ENCODE data around the gene FERMT2. TPM values are rescaled to one million over a fixed set of nuclear protein-coding genes. Genes with fewer than 3 reads are reported as not detected.

FERMT2 gene
- polyA plus RNA-seq, 1 donor from 2014 or later: not detected

- Mint-ChIP-seq H3K36me3 (peaks cover 4% of the 10 kb centered on the region), H3K4me1 (peaks cover 11 to 20% (median 14%) of the 10 kb centered on the region in 3 donors), H3K4me3 (peak overlapping the region; percentile 40 to 92 (median 72)), H3K9me3 (no peaks in the 10 kb centered on the region), H3K27ac (peak overlapping the region in 1 of 3 donors; percentile 82), H3K27me3 (peaks cover 40% of the 10 kb centered on the region)
Measured at GRCh38 chr14:52951681-52952554, 1.1 kb upstream of the FERMT2 start.

GRCh38 chr14:52950410-52950897, 396 bp downstream of the FERMT2 start:
- Mint-ChIP-seq H3K9me3 (no peaks in the 10 kb centered on the region), H3K27ac (no peak overlapping the region), H3K4me3 (peak overlapping the region; percentile 39 to 95 (median 82)), H3K27me3 (peaks cover 44% of the 10 kb centered on the region), H3K36me3 (peaks cover 4% of the 10 kb centered on the region), H3K4me1 (peaks cover 11 to 20% (median 14%) of the 10 kb centered on the region in 3 donors)

- peak overlapping the region in 2 of 3 donors; percentile 9 to 59 for H3K27ac Mint-ChIP-seq
Measured at GRCh38 chr14:52949711-52950409, 990 bp downstream of the FERMT2 start.

GRCh38 chr14:52949249-52949648, 1.6 kb downstream of the FERMT2 start:
- peaks cover 42% of the 10 kb centered on the region for H3K27me3 Mint-ChIP-seq

More at GRCh38 chr14:52949711-52950409, 990 bp downstream of the FERMT2 start:
- H3K9me3 Mint-ChIP-seq: no peaks in the 10 kb centered on the region
- H3K27me3 Mint-ChIP-seq: peaks cover 44% of the 10 kb centered on the region
- peaks cover 4% of the 10 kb centered on the region for H3K36me3 Mint-ChIP-seq
- H3K4me3 Mint-ChIP-seq: peak overlapping the region; percentile 39 to 95 (median 82)
- peaks cover 11 to 20% (median 14%) of the 10 kb centered on the region in 3 donors for H3K4me1 Mint-ChIP-seq

GRCh38 chr14:52948836-52949235, 2.0 kb downstream of the FERMT2 start:
- Mint-ChIP-seq H3K4me3 (no peak overlapping the region), H3K9me3 (no peaks in the 10 kb centered on the region), H3K4me1 (peaks cover 11 to 20% (median 14%) of the 10 kb centered on the region in 3 donors), H3K36me3 (peaks cover 4% of the 10 kb centered on the region), H3K27ac (no peak overlapping the region), H3K27me3 (peaks cover 42% of the 10 kb centered on the region)

More at GRCh38 chr14:52949249-52949648, 1.6 kb downstream of the FERMT2 start:
- Mint-ChIP-seq H3K4me3 (peak overlapping the region in 2 of 4 donors; percentile 39 to 95), H3K27ac (peak overlapping the region in 1 of 3 donors; percentile 9), H3K9me3 (no peaks in the 10 kb centered on the region), H3K36me3 (peaks cover 4% of the 10 kb centered on the region), H3K4me1 (peaks cover 11 to 20% (median 14%) of the 10 kb centered on the region in 3 donors)

GRCh38 chr14:52948039-52948438, 2.8 kb downstream of the FERMT2 start:
- Mint-ChIP-seq H3K27ac (no peak overlapping the region), H3K9me3 (no peaks in the 10 kb centered on the region), H3K4me1 (peaks cover 11 to 20% (median 14%) of the 10 kb centered on the region in 3 donors), H3K4me3 (no peak overlapping the region), H3K36me3 (peaks cover 4% of the 10 kb centered on the region), H3K27me3 (peaks cover 42% of the 10 kb centered on the region)

DNA sequence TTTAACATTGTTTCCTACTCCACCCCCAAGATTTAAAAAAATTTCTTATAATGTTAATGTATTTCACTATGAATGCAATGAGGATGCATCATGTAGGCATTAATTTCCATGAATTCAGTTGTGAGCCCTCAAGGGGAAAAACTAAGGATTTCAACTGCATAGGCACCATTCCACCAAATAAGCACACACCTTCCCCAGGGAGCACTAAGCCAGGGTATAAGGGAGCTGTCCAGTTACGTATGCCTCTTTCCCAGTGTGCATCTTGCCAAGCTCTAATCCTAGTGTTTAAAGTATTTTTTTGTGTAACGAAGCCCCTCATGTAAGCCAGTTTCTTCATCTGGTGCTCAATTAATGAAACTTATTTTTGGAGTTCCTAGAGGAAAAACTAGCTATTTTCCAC, 6.6 kb downstream of the FERMT2 start:
- peaks cover 0 to 2% (median 2%) of the 10 kb centered on the region in 3 donors for H3K4me1 Mint-ChIP-seq
- H3K9me3 Mint-ChIP-seq: no peaks in the 10 kb centered on the region
- no peak overlapping the region for H3K4me3 Mint-ChIP-seq
- H3K36me3 Mint-ChIP-seq: no peaks in the 10 kb centered on the region
- H3K27me3 Mint-ChIP-seq: peaks cover 15% of the 10 kb centered on the region
- H3K27ac Mint-ChIP-seq: no peak overlapping the region

GRCh38 chr14:52939427-52939826, 11.4 kb downstream of the FERMT2 start:
- Mint-ChIP-seq H3K36me3 (no peaks in the 10 kb centered on the region), H3K27ac (peak overlapping the region in 1 of 3 donors; percentile 28), H3K27me3 (no peaks in the 10 kb centered on the region), H3K4me1 (peaks cover 0 to under 1% (median 0%) of the 10 kb centered on the region in 3 donors), H3K9me3 (no peaks in the 10 kb centered on the region), H3K4me3 (no peak overlapping the region)

- Mint-ChIP-seq H3K27ac (no peak overlapping the region), H3K9me3 (no peaks in the 10 kb centered on the region)
Measured at GRCh38 chr14:52937869-52938268, 13.0 kb downstream of the FERMT2 start.

GRCh38 chr14:52937306-52937705, 13.5 kb downstream of the FERMT2 start:
- Mint-ChIP-seq H3K27me3 (no peaks in the 10 kb centered on the region), H3K9me3 (no peaks in the 10 kb centered on the region), H3K4me3 (no peak overlapping the region), H3K4me1 (peaks cover 0 to 2% (median 0%) of the 10 kb centered on the region in 3 donors), H3K27ac (no peak overlapping the region), H3K36me3 (peaks cover 2% of the 10 kb centered on the region)

More at GRCh38 chr14:52937869-52938268, 13.0 kb downstream of the FERMT2 start:
- no peak overlapping the region for H3K4me3 Mint-ChIP-seq
- H3K4me1 Mint-ChIP-seq: peaks cover 0 to 2% (median 0%) of the 10 kb centered on the region in 3 donors
- H3K36me3 Mint-ChIP-seq: peaks cover under 1% of the 10 kb centered on the region
- H3K27me3 Mint-ChIP-seq: no peaks in the 10 kb centered on the region

GRCh38 chr14:52936437-52936836, 14.4 kb downstream of the FERMT2 start:
- H3K27me3 Mint-ChIP-seq: no peaks in the 10 kb centered on the region
- H3K36me3 Mint-ChIP-seq: peaks cover 2% of the 10 kb centered on the region
- H3K9me3 Mint-ChIP-seq: no peaks in the 10 kb centered on the region
- H3K27ac Mint-ChIP-seq: no peak overlapping the region
- H3K4me3 Mint-ChIP-seq: no peak overlapping the region
- H3K4me1 Mint-ChIP-seq: peaks cover 0 to 2% (median 0%) of the 10 kb centered on the region in 3 donors

GRCh38 chr14:52935833-52936232, 15.0 kb downstream of the FERMT2 start:
- Mint-ChIP-seq H3K27me3 (no peaks in the 10 kb centered on the region), H3K4me3 (no peak overlapping the region), H3K9me3 (no peaks in the 10 kb centered on the region), H3K36me3 (peaks cover 2% of the 10 kb centered on the region), H3K27ac (no peak overlapping the region), H3K4me1 (peaks cover 0 to 2% (median 0%) of the 10 kb centered on the region in 3 donors)

GRCh38 chr14:52934762-52935161, 16.1 kb downstream of the FERMT2 start:
- Mint-ChIP-seq H3K36me3 (peaks cover 2% of the 10 kb centered on the region), H3K27ac (no peak overlapping the region), H3K27me3 (no peaks in the 10 kb centered on the region), H3K9me3 (no peaks in the 10 kb centered on the region), H3K4me1 (peaks cover 0 to 2% (median 0%) of the 10 kb centered on the region in 3 donors), H3K4me3 (no peak overlapping the region)

GRCh38 chr14:52929192-52929807, 21.6 kb downstream of the FERMT2 start:
- H3K36me3 Mint-ChIP-seq: peaks cover 4% of the 10 kb centered on the region

More at GRCh38 chr14:52929192-52929807, 21.6 kb downstream of the FERMT2 start:
- Mint-ChIP-seq H3K4me1 (peaks cover 0 to under 1% (median 0%) of the 10 kb centered on the region in 3 donors), H3K27ac (no peak overlapping the region), H3K27me3 (no peaks in the 10 kb centered on the region), H3K4me3 (no peak overlapping the region), H3K9me3 (peaks cover 0 to 3% (median 0%) of the 10 kb centered on the region in 3 donors)

Measured in IgD-negative memory B cell (primary cell).